Keratinocyte (primary cell): ENCODE data around the gene PPP1R3A.

Experiments used
- CTCF ChIP-seq, 3 experiments: IDR thresholded peaks in 1 of 3; conservative IDR thresholded peaks in 1 of 3; optimal IDR thresholded peaks in 1 of 3; 2 replicates in 2 of 3; 3 replicates in 1 of 3; pipeline versions ENCODE3 to v1.5.1; 2011; ENCODE audit warnings: low read length in 3 of 3, mild to moderate bottlenecking in 3 of 3, moderate library complexity in 2 of 3, control low read depth in 1 of 3, inconsistent platforms in 1 of 3; ENCODE audit not compliant: insufficient read depth in 2 of 3; ENCODE audit errors: extremely low read depth in 1 of 3
- EZH2 ChIP-seq: IDR thresholded peaks from one replicate; pipeline ENCODE4 v1.6.1; 2012; ENCODE audit warnings: inconsistent platforms, mild to moderate bottlenecking, low read length, moderate library complexity

- TF ChIP-seq CTCF (optimal IDR thresholded peaks at IDR 0.05 in 1 of 3, IDR thresholded peaks at IDR 0.05 in 1 of 3, conservative IDR thresholded peaks at IDR 0.05 in 1 of 3; ENCODE audit: extremely low read depth in 1 of 3, insufficient read depth in 2 of 3, low read length in 3 of 3), result no peak
- no peak for TF ChIP-seq EZH2
Measured at GRCh38 chr7:113918946-113919345, at the start of gene PPP1R3A.
